Bronchial epithelial cell (primary cell): ENCODE measurements around the gene C6orf118. TPM values are rescaled to one million over a fixed set of nuclear protein-coding genes. Genes with fewer than 3 reads are reported as not detected.

ENCODE experiments used
- DNase-seq: peaks from one replicate; pipeline ENCODE4 v3.0.0-alpha.2; 2010; ENCODE audit warnings: low read depth
- FAIRE-seq: peaks from 2 replicates; lab custom pipeline; 2011; peaks lifted over from hg19 to GRCh38; lab: Jason Lieb, UNC
- H3K27me3 ChIP-seq: 2 replicates; pipeline ENCODE4 v1.5.1; 2011; ENCODE audit warnings: low read length; ENCODE audit not compliant: control insufficient read depth, insufficient read depth
- H3K36me3 ChIP-seq: 2 replicates; pipeline ENCODE4 v1.5.1; 2011; ENCODE audit warnings: low read length; ENCODE audit not compliant: control insufficient read depth, insufficient read depth
- H3K4me3 ChIP-seq: 2 replicates; pipeline ENCODE4 v1.5.1; 2011; ENCODE audit warnings: mild to moderate bottlenecking, low read depth, low read length, control low read depth
- CTCF ChIP-seq: IDR thresholded peaks from 2 replicates; pipeline ENCODE4 v1.5.1; 2011; ENCODE audit warnings: mild to moderate bottlenecking, moderate library complexity, low read length, control low read depth, inconsistent platforms; ENCODE audit not compliant: insufficient read depth, severe bottlenecking
- total RNA-seq: library from RNA; depleted of rRNA; stranded (reverse); fragments of >200 nt; gene quantifications from 2 replicates; pipeline ENCODE4 v1.2.1, GENCODE V29; 2014

C6orf118 gene
- total RNA-seq, 1 donor from 2014 or later: not detected

DNA sequence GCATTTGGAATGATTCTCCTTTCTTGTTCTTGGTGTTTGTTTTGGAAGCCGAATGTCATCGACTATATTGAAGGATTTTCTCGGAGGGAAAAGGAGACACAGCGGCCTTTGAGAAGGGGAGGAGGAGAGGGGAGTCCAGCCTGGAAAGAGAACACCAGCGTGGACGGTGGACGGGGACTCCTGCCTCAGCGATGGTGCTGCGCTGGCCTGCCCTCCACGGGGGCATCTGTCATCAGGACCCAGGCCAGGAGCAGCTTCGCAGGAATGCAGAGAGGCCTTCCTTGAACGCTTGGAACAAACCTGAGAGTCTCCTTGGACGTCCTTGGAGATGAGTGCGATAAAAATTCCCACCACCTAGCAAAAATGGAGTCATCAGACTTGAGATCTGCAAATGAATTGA, 8.3 kb upstream of the C6orf118 start:
- Histone ChIP-seq H3K4me3 (no peak overlapping the region), H3K27me3 (no peaks in the 10 kb centered on the region), H3K36me3 (no peaks in the 10 kb centered on the region)
- FAIRE-seq (no peak), DNase-seq (no peak)
- no peak for TF ChIP-seq CTCF

- H3K27me3 ChIP-seq: no peaks in the 10 kb centered on the region
- no peaks in the 10 kb centered on the region for H3K36me3 ChIP-seq
- FAIRE-seq (no peak), DNase-seq (no peak)
- no peak for TF ChIP-seq CTCF
- no peak overlapping the region for H3K4me3 ChIP-seq
These were observed 2.5 kb downstream of the C6orf118 start for GRCh38 chr6:165306955-165307354.

- Histone ChIP-seq H3K36me3 (no peaks in the 10 kb centered on the region), H3K4me3 (no peak overlapping the region), H3K27me3 (no peaks in the 10 kb centered on the region)
- no peak for DNase-seq
- TF ChIP-seq CTCF: no peak
- FAIRE-seq: peak; percentile 32
These were observed 7.8 kb downstream of the C6orf118 start for GRCh38 chr6:165301372-165302246.

- FAIRE-seq (peak; percentile 28), DNase-seq (no peak)
- Histone ChIP-seq H3K27me3 (no peaks in the 10 kb centered on the region), H3K36me3 (no peaks in the 10 kb centered on the region), H3K4me3 (no peak overlapping the region)
- TF ChIP-seq CTCF: no peak
These were observed 8.9 kb downstream of the C6orf118 start for GRCh38 chr6:165300422-165300936.

DNA sequence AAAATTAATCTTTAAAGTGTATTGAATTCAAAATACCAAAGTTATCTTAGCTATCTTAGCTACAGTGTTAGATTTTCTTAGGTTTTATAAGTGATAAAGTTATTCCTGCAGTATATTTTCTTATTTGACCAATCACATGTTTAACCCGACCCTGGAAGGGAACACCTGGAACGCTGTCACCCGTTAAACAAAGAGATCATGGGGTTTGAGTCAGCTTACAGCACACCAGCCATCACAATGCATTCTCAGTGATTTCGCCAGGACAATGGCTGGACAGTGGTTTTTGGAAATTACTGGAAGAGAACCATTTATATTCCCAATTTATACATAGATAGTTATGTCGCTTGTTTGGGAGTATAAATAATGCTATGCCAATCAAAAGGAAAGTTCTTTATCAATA, 10.5 kb downstream of the C6orf118 start:
- Histone ChIP-seq H3K4me3 (no peak overlapping the region), H3K27me3 (no peaks in the 10 kb centered on the region), H3K36me3 (no peaks in the 10 kb centered on the region)
- TF ChIP-seq CTCF: no peak
- no peak for FAIRE-seq
- DNase-seq: no peak

DNA sequence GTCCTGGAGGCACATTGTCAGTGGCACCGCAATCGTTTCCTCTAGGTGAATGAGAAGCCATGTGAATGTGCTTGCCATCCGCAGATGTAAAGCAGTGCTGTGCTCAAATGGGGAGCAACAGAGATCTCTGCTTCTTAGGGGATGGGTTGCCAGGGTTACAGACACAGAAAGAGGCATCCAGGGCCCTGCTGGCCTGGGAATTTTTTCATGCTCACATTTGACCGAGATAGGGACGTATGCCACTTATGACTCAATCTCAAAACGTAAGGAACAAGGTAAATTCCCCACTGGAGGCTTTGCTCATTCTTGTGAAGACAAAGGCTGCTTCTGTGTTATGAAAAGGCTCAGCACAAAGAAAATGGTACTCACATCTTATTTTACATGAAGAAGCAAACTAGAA, 11.0 kb downstream of the C6orf118 start:
- no peak overlapping the region for H3K4me3 ChIP-seq
- TF ChIP-seq CTCF: no peak
- no peaks in the 10 kb centered on the region for H3K27me3 ChIP-seq
- DNase-seq (no peak), FAIRE-seq (no peak)
- H3K36me3 ChIP-seq: no peaks in the 10 kb centered on the region
